ENCODE results near the gene GLP2R.

Gene GLP2R

DNA sequence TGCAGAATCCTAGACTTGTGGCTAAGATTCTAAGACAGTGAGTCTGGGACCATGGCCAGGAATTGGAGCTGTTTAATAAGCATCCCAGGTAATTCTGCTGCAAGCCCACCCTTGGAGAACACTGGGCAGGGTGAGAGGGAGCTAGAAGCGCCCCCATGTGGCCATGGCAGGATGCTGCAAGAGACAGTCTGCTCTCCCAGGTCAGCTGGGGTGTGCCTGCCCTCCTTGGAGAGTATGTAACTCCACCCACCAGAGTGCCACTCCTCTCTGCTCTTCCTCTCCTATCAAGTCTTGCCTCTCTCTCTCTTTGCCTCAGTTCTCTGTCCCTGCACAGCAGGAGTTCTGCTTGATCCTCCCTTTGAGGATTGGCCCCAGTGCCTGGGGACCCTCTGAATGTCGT lies 64.4 kb downstream of the GLP2R start:
- H3K79me2 ChIP-seq (ENCODE audit: low read length) = no peaks in the 10 kb centered on the region
- no peaks in the 10 kb centered on the region for H3K9me2 ChIP-seq (replicated peaks; ENCODE audit: insufficient read depth, low read length)
- no peak overlapping the region for H3K4me3 ChIP-seq (ENCODE audit: low read length)
- no peak overlapping the region for H3K4me2 ChIP-seq (ENCODE audit: low read depth, low read length)
- no peaks in the 10 kb centered on the region for H3F3A ChIP-seq (ENCODE audit: insufficient read depth, low read length)
- no peak for DNase-seq
- no peaks in the 10 kb centered on the region for H4K20me1 ChIP-seq (ENCODE audit: insufficient read depth, low read length)
- no peaks in the 10 kb centered on the region for H3K4me1 ChIP-seq (ENCODE audit: low read length)
- TF ChIP-seq EZH2phosphoT487 (IDR thresholded peaks at IDR 0.05; ENCODE audit: low read length) = no peak
- TF ChIP-seq, protein P1, sequence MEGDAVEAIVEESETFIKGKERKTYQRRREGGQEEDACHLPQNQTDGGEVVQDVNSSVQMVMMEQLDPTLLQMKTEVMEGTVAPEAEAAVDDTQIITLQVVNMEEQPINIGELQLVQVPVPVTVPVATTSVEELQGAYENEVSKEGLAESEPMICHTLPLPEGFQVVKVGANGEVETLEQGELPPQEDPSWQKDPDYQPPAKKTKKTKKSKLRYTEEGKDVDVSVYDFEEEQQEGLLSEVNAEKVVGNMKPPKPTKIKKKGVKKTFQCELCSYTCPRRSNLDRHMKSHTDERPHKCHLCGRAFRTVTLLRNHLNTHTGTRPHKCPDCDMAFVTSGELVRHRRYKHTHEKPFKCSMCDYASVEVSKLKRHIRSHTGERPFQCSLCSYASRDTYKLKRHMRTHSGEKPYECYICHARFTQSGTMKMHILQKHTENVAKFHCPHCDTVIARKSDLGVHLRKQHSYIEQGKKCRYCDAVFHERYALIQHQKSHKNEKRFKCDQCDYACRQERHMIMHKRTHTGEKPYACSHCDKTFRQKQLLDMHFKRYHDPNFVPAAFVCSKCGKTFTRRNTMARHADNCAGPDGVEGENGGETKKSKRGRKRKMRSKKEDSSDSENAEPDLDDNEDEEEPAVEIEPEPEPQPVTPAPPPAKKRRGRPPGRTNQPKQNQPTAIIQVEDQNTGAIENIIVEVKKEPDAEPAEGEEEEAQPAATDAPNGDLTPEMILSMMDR (IDR thresholded peaks at IDR 0.05; ENCODE audit: low read length) = 0 out of 2 replicates have a peak, but pooled peaks have one; percentile 15
- no peak overlapping the region for H3K9ac ChIP-seq (ENCODE audit: low read length)
- no peaks in the 10 kb centered on the region for H3K9me3 ChIP-seq (replicated peaks; ENCODE audit: insufficient read depth, low read length)
- H3K27me3 ChIP-seq (replicated peaks; ENCODE audit: insufficient read depth, low read length) = no peaks in the 10 kb centered on the region
- H3K27ac ChIP-seq (ENCODE audit: low read length) = no peak overlapping the region
- no peaks in the 10 kb centered on the region for H3K36me3 ChIP-seq (replicated peaks; ENCODE audit: insufficient read depth, low read length)
- H2AFZ ChIP-seq (ENCODE audit: low read length) = no peak overlapping the region

DNA sequence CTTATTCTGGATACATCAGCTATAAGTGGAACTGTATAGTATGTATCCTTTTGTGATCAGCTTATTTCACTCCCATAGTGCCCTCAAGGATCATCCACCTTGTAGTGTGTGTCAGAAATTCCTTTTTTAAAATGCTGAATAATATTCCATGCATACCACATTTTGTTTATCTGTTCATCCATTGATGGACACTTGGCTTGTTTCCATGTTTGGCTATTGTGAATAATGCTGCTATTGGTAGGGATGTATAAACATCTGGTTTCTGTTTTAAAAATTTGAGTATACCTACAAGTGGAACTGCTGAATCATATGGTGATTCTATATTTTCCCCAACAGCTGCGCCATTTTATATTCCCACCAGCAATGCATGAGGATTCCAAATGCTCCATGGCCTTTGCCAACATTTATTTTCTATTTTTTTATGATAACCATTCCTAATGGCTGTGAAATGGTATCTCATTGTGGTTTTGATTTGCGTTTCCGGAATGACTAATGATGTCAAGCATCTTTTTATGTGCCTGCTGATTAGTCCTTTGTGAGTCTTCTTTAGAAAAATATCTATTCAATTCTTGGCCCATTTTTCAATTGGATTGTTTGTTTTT lies 67.8 kb downstream of the GLP2R start:
- Histone ChIP-seq H4K20me1 (ENCODE audit: insufficient read depth, low read length) (no peaks in the 10 kb centered on the region), H3K4me3 (ENCODE audit: low read length) (no peak overlapping the region), H3K4me2 (ENCODE audit: low read depth, low read length) (no peak overlapping the region), H2AFZ (ENCODE audit: low read length) (no peak overlapping the region), H3K36me3 (replicated peaks; ENCODE audit: insufficient read depth, low read length) (no peaks in the 10 kb centered on the region), H3K4me1 (ENCODE audit: low read length) (no peaks in the 10 kb centered on the region), H3K27ac (ENCODE audit: low read length) (no peak overlapping the region), H3K27me3 (replicated peaks; ENCODE audit: insufficient read depth, low read length) (no peaks in the 10 kb centered on the region), H3K79me2 (ENCODE audit: low read length) (no peaks in the 10 kb centered on the region), H3K9ac (ENCODE audit: low read length) (no peak overlapping the region), H3F3A (ENCODE audit: insufficient read depth, low read length) (no peaks in the 10 kb centered on the region), H3K9me3 (replicated peaks; ENCODE audit: insufficient read depth, low read length) (no peaks in the 10 kb centered on the region), H3K9me2 (replicated peaks; ENCODE audit: insufficient read depth, low read length) (no peaks in the 10 kb centered on the region)
- DNase-seq = no peak
- TF ChIP-seq EZH2phosphoT487 (IDR thresholded peaks at IDR 0.05; ENCODE audit: low read length) (no peak), EZH2 (optimal IDR thresholded peaks at IDR 0.05; ENCODE audit: low read depth, low read length) (no peak)
- TF ChIP-seq, protein P1 (IDR thresholded peaks at IDR 0.05; ENCODE audit: low read length) = no peak

DNA sequence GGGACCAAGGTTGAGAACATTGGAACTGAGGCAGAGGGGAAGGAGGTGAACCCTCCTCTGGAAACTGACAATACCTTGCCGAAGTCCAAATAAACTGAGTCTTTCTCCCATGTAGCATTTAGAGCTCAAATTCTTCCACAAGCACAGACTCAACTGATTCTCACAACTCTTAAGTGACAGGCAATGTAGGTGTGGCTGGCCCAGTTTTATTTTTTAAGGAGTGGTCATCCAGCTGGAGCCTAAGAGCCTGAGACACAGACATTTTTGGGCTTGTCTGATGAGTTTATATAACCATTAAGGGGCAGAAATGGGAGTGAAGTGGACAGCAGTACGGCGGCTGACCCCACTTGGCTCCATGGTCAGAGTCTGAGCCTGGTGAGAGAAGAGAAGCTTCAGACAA lies 68.5 kb downstream of the GLP2R start:
- Histone ChIP-seq H3K9me2 (replicated peaks; ENCODE audit: insufficient read depth, low read length) (no peaks in the 10 kb centered on the region), H4K20me1 (ENCODE audit: insufficient read depth, low read length) (no peaks in the 10 kb centered on the region), H3K9me3 (replicated peaks; ENCODE audit: insufficient read depth, low read length) (no peaks in the 10 kb centered on the region), H3K27me3 (replicated peaks; ENCODE audit: insufficient read depth, low read length) (no peaks in the 10 kb centered on the region), H3K79me2 (ENCODE audit: low read length) (no peaks in the 10 kb centered on the region), H2AFZ (ENCODE audit: low read length) (no peak overlapping the region), H3K4me2 (ENCODE audit: low read depth, low read length) (no peak overlapping the region), H3K4me3 (ENCODE audit: low read length) (no peak overlapping the region), H3K36me3 (replicated peaks; ENCODE audit: insufficient read depth, low read length) (no peaks in the 10 kb centered on the region), H3F3A (ENCODE audit: insufficient read depth, low read length) (no peaks in the 10 kb centered on the region), H3K27ac (ENCODE audit: low read length) (no peak overlapping the region), H3K4me1 (ENCODE audit: low read length) (no peaks in the 10 kb centered on the region), H3K9ac (ENCODE audit: low read length) (no peak overlapping the region)
- TF ChIP-seq EZH2phosphoT487 (IDR thresholded peaks at IDR 0.05; ENCODE audit: low read length) = no peak
- TF ChIP-seq, protein P1 (IDR thresholded peaks at IDR 0.05; ENCODE audit: low read length) = no peak
- TF ChIP-seq EZH2 (optimal IDR thresholded peaks at IDR 0.05; ENCODE audit: low read depth, low read length) = no peak
- DNase-seq = no peak
